Effector CD8-positive, alpha-beta T cell (primary cell): ENCODE results near the gene TRUB2.
"Not testable (repeated sequence)": the region's sequence is repeated elsewhere in the genome, so short reads cannot be mapped to it uniquely, and the experiment has no call there.

Experiments
- DNase-seq: peaks from one replicate; lab custom pipeline; 2025; lab: John Stamatoyannopoulos, UW

TRUB2 gene

GRCh38 chr9:128340691-128341434 lies 18.6 kb upstream of the TRUB2 start:
- no peak for DNase-seq

- peak; percentile 64 for DNase-seq
Observed at GRCh38 chr9:128339761-128340690, 17.8 kb upstream of the TRUB2 start, which contains the start of gene SLC27A4. Gene SLC27A4 (plus strand): TSS chr9:128340527. CDS start chr9:128343133, 2,606 bp downstream.

GRCh38 chr9:128338852-128339614 lies 16.8 kb upstream of the TRUB2 start:
- DNase-seq: not testable (repeated sequence)

- no peak for DNase-seq
Observed at GRCh38 chr9:128337936-128338335, 15.7 kb upstream of the TRUB2 start.

GRCh38 chr9:128335914-128336313 lies 13.7 kb upstream of the TRUB2 start:
- DNase-seq: no peak

GRCh38 chr9:128335161-128335560 lies 12.9 kb upstream of the TRUB2 start:
- DNase-seq: no peak

GRCh38 chr9:128333451-128333869 lies 11.2 kb upstream of the TRUB2 start:
- DNase-seq: no peak

GRCh38 chr9:128325629-128326028 lies 3.4 kb upstream of the TRUB2 start:
- DNase-seq: no peak

- no peak for DNase-seq
Observed at GRCh38 chr9:128324401-128324800, 2.2 kb upstream of the TRUB2 start.

GRCh38 chr9:128323791-128324190 lies 1.5 kb upstream of the TRUB2 start:
- DNase-seq: no peak

GRCh38 chr9:128323212-128323730 lies 1.0 kb upstream of the TRUB2 start:
- no peak for DNase-seq

GRCh38 chr9:128321879-128322403 lies 306 bp downstream of the TRUB2 start:
- DNase-seq: no peak

GRCh38 chr9:128321343-128321742 lies 904 bp downstream of the TRUB2 start:
- DNase-seq: no peak

- DNase-seq: no peak
Observed at GRCh38 chr9:128317629-128318028, 4.6 kb downstream of the TRUB2 start.

- no peak for DNase-seq
Observed at GRCh38 chr9:128316421-128316820, 5.8 kb downstream of the TRUB2 start.

- DNase-seq: no peak
Observed at GRCh38 chr9:128314697-128315096, 7.5 kb downstream of the TRUB2 start.

- no peak for DNase-seq
Observed at GRCh38 chr9:128310461-128310860, 11.8 kb downstream of the TRUB2 start.

GRCh38 chr9:128309551-128309950 lies 12.7 kb downstream of the TRUB2 start:
- DNase-seq: no peak

GRCh38 chr9:128304971-128305288 lies 17.3 kb downstream of the TRUB2 start:
- no peak for DNase-seq

GRCh38 chr9:128304136-128304970 lies 17.9 kb downstream of the TRUB2 start:
- no peak for DNase-seq
